Measurements from ENCODE around the gene DENND1B.
A peak's percentile ranks its signal among the peaks of the same experiment; 100 is the strongest.

DENND1B gene

GRCh38 chr1:197633447-197634078, 141.7 kb downstream of the DENND1B start:
- H3K27me3 Mint-ChIP-seq = no peaks in the 10 kb centered on the region
- ATAC-seq (replicated peaks) (no peak), DNase-seq (no peak)
- H3K4me3 Mint-ChIP-seq = no peak overlapping the region
- H3K4me1 Mint-ChIP-seq = peaks cover 0 to 4% of the 10 kb centered on the region in 2 donors
- peaks cover 17 to 28% of the 10 kb centered on the region in 2 donors for H3K36me3 Mint-ChIP-seq
- H3K27ac Mint-ChIP-seq = no peak overlapping the region
- H3K9me3 Mint-ChIP-seq = peaks cover 4 to 8% of the 10 kb centered on the region in 2 donors

- H3K4me3 Mint-ChIP-seq = no peak overlapping the region
- peaks cover 4 to 8% of the 10 kb centered on the region in 2 donors for H3K9me3 Mint-ChIP-seq
- ATAC-seq (replicated peaks) (no peak), DNase-seq (no peak)
- no peak overlapping the region for H3K27ac Mint-ChIP-seq
- peaks cover 21 to 33% of the 10 kb centered on the region in 2 donors for H3K36me3 Mint-ChIP-seq
- peaks cover 0 to 4% of the 10 kb centered on the region in 2 donors for H3K4me1 Mint-ChIP-seq
- no peaks in the 10 kb centered on the region for H3K27me3 Mint-ChIP-seq
Measured at GRCh38 chr1:197632651-197633050, 142.6 kb downstream of the DENND1B start.

DNA sequence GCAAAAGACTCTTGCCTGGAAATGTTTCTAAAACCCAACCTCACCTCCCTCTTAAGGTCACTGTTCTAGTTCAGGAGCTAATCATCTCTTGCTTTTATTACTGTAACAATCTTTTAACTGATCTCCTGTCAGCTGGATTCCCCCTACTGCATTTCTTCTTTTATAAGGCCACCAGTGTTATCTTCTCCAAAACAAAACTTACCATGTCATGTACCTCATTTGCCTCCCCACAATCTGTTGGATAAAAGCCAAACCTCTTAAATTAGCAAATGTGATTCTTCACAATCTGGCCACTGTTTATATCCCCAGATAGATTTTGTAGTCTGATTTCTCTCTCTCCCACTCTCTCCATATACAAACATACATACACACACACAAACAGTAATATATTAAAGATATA, 143.3 kb downstream of the DENND1B start:
- no peak for ATAC-seq (replicated peaks)
- Mint-ChIP-seq H3K27ac (no peak overlapping the region), H3K9me3 (peaks cover 4 to 8% of the 10 kb centered on the region in 2 donors), H3K4me1 (peaks cover 0 to 4% of the 10 kb centered on the region in 2 donors), H3K36me3 (peaks cover 22 to 33% of the 10 kb centered on the region in 2 donors), H3K27me3 (no peaks in the 10 kb centered on the region), H3K4me3 (no peak overlapping the region)
- DNase-seq = no peak

- H3K27me3 Mint-ChIP-seq = no peaks in the 10 kb centered on the region
- DNase-seq = no peak
- peaks cover 4 to 6% of the 10 kb centered on the region in 2 donors for H3K9me3 Mint-ChIP-seq
- no peak for ATAC-seq (replicated peaks)
- H3K27ac Mint-ChIP-seq = no peak overlapping the region
- peaks cover 20 to 28% of the 10 kb centered on the region in 2 donors for H3K36me3 Mint-ChIP-seq
- H3K4me3 Mint-ChIP-seq = no peak overlapping the region
- H3K4me1 Mint-ChIP-seq = no peaks in the 10 kb centered on the region
Measured at GRCh38 chr1:197622371-197622770, 152.9 kb downstream of the DENND1B start.

GRCh38 chr1:197621761-197622160, 153.5 kb downstream of the DENND1B start:
- Mint-ChIP-seq H3K27ac (no peak overlapping the region), H3K27me3 (no peaks in the 10 kb centered on the region), H3K9me3 (peaks cover 4 to 6% of the 10 kb centered on the region in 2 donors), H3K36me3 (peaks cover 20 to 26% of the 10 kb centered on the region in 2 donors), H3K4me3 (no peak overlapping the region), H3K4me1 (no peaks in the 10 kb centered on the region)
- ATAC-seq (replicated peaks) (no peak), DNase-seq (no peak)

DNA sequence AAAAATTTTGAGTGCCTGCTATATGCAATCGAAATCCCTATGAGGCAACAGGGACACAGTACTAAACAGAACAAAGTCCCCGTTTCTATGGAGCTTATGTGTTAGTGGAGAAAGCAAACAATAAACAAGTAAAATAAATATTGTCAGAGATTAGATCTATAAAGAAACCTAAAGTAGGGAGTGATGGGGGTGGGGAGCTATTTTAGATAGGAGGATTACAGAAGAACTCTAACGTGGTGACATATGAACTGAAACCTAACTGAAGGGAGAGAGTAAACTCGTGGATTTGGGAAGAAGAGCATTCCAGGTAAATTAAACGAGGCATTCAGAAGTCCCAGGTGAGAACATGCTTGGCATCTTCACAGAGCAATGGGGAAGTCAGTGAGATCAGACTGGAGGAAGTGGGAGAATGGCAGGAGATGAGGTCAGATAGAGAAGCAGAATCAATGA, 154.5 kb downstream of the DENND1B start:
- Mint-ChIP-seq H3K36me3 (peaks cover 14 to 17% of the 10 kb centered on the region in 2 donors), H3K9me3 (peaks cover 2 to 4% of the 10 kb centered on the region in 2 donors), H3K4me3 (no peak overlapping the region), H3K4me1 (no peaks in the 10 kb centered on the region), H3K27ac (no peak overlapping the region), H3K27me3 (no peaks in the 10 kb centered on the region)
- no peak for ATAC-seq (replicated peaks)
- DNase-seq = no peak

DNA sequence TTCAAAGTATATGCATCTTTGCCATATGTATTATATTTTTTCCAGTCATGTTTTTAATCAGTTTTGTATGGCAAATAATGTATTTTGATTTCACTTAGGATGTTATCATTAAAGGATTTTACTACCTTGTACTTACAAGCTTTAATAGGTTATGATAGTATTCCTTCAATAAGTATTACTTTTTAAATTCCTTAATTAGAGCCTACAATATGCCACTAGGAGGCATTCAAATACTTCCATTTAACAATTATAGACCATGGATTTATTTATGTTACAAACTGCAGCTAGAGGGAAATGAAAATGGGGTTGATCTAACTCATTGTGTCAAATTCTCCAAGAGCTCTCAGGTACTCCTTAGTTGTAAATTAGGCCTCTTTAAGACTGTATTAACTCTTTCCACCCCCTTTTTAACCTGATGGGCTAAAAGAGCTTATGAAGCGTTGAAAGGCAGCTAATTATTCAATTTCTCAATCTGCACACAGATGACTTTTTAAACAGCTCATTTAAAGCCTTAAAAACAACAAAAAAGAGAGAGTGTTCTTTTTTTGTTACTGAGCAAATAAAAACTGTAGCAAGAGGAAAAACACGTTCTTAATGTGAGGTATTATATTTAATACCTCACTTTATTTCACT, 156.2 kb downstream of the DENND1B start:
- ATAC-seq (replicated peaks) (peak; percentile 20 to 31), DNase-seq (no peak)
- Mint-ChIP-seq H3K4me3 (no peak overlapping the region), H3K9me3 (no peaks in the 10 kb centered on the region), H3K27ac (no peak overlapping the region), H3K27me3 (no peaks in the 10 kb centered on the region), H3K4me1 (no peaks in the 10 kb centered on the region), H3K36me3 (peaks cover 2 to 5% of the 10 kb centered on the region in 2 donors)

GRCh38 chr1:197618061-197618460, 157.2 kb downstream of the DENND1B start:
- no peak for DNase-seq
- no peaks in the 10 kb centered on the region for H3K4me1 Mint-ChIP-seq

DNA sequence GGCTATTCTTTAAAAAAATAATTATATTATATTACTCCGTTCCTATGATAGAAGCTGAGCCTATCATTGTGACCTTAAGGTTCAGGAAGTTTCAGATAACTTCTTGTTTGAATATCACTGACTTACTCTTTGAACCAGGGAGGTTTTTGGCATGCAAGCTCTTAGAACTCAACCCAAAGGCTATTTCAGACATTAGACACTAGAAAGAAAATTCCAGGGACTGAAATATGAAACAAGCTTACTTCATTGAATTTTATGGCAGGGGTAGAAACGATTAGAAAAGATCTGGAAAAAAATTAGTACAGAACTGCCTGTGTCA, 159.6 kb downstream of the DENND1B start:
- no peak for ATAC-seq (replicated peaks)
- Mint-ChIP-seq H3K4me3 (no peak overlapping the region), H3K4me1 (no peaks in the 10 kb centered on the region), H3K27me3 (no peaks in the 10 kb centered on the region), H3K27ac (no peak overlapping the region), H3K36me3 (no peaks in the 10 kb centered on the region), H3K9me3 (no peaks in the 10 kb centered on the region)
- no peak for DNase-seq

More at GRCh38 chr1:197618061-197618460, 157.2 kb downstream of the DENND1B start:
- H3K4me3 Mint-ChIP-seq = no peak overlapping the region
- no peaks in the 10 kb centered on the region for H3K27me3 Mint-ChIP-seq
- no peak overlapping the region for H3K27ac Mint-ChIP-seq
- H3K36me3 Mint-ChIP-seq = peaks cover 0 to 3% of the 10 kb centered on the region in 2 donors
- no peaks in the 10 kb centered on the region for H3K9me3 Mint-ChIP-seq
- no peak for ATAC-seq (replicated peaks)

GRCh38 chr1:197614916-197615692, 160.2 kb downstream of the DENND1B start:
- H3K36me3 Mint-ChIP-seq = no peaks in the 10 kb centered on the region
- ATAC-seq (replicated peaks) = peak; percentile 63 to 65

DNA sequence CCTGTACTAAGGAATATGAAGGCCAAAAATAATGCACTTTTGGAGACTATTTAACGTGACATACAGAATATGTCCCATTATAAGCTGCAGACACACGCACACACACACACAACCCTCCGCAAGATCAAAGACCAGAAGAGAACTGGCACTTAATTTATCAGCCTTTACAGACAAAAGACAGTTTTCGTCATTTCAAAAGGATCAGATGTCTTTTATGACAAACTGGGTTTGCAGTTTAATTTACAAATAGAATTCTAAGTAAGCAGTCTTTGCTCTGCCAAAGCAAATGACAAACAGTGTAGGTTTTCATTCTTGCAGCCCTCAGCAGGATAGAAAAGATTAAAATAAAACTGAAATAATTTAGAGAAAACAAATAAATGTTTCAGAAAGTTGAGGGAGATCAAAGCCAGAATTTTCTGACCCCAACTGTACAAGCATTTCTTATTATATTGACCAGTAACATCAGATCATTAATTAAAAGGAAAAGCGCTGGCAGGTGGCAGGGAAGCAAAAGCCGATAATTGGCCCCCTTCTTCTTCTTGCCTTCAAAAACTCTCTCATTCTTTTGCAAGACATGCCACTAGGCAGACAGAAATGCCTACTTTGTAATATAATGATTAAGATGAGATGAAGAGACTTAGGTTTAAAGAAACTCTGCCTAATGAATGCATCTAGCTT, 169.0 kb downstream of the DENND1B start:
- peaks cover 0 to 4% of the 10 kb centered on the region in 2 donors for H3K36me3 Mint-ChIP-seq
- no peaks in the 10 kb centered on the region for H3K9me3 Mint-ChIP-seq
- no peak overlapping the region for H3K4me3 Mint-ChIP-seq
- no peak for ATAC-seq (replicated peaks)
- no peaks in the 10 kb centered on the region for H3K27me3 Mint-ChIP-seq
- no peak overlapping the region for H3K27ac Mint-ChIP-seq
- H3K4me1 Mint-ChIP-seq = no peaks in the 10 kb centered on the region
- DNase-seq = no peak

More at GRCh38 chr1:197614916-197615692, 160.2 kb downstream of the DENND1B start:
- Mint-ChIP-seq H3K4me1 (no peaks in the 10 kb centered on the region), H3K27me3 (no peaks in the 10 kb centered on the region), H3K9me3 (no peaks in the 10 kb centered on the region), H3K4me3 (no peak overlapping the region), H3K27ac (no peak overlapping the region)
- DNase-seq = peak; percentile 5

DNA sequence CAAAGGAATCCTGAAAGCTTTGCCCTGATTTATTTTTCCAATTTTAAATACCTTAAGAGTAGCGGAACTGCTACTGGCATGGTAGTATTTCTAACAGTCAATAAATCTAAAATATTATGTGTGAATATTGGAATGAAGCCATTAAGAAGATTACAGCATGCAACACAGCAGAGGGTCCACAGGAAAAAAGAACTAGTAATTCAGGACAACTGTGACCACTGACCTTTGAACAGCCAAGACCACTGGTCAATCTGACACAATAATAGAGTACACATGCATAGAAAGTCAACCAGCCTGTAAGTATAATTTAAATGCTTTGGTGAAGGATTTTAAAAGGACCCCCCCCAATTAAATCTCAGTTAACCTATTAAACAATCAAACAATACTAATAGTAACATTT, 171.0 kb downstream of the DENND1B start:
- Mint-ChIP-seq H3K27me3 (no peaks in the 10 kb centered on the region), H3K36me3 (peaks cover 0 to 4% of the 10 kb centered on the region in 2 donors), H3K4me3 (no peak overlapping the region), H3K27ac (no peak overlapping the region), H3K4me1 (no peaks in the 10 kb centered on the region), H3K9me3 (no peaks in the 10 kb centered on the region)
- ATAC-seq (replicated peaks) (no peak), DNase-seq (no peak)

DNA sequence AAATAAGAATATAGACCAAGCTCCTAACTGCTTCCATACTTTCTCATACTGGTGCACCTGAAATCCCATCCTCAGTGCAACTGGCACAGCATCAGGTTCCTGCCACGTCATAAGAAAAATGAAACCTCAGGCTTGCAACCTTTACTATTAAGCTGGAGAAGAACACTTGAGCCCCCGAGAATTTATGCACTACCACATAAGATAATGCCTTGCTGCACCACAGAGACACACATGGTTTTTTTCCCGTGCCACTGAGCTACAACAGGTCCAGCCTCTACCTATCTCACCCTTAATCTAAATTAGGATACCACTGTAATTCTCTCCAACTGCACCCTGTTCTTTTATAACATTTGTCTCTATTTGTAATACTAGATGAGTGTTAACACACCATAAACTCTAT, 174.5 kb downstream of the DENND1B start:
- Mint-ChIP-seq H3K4me1 (no peaks in the 10 kb centered on the region), H3K27ac (no peak overlapping the region), H3K9me3 (no peaks in the 10 kb centered on the region), H3K4me3 (no peak overlapping the region), H3K27me3 (no peaks in the 10 kb centered on the region), H3K36me3 (no peaks in the 10 kb centered on the region)
- ATAC-seq (replicated peaks) (no peak), DNase-seq (no peak)

DNA sequence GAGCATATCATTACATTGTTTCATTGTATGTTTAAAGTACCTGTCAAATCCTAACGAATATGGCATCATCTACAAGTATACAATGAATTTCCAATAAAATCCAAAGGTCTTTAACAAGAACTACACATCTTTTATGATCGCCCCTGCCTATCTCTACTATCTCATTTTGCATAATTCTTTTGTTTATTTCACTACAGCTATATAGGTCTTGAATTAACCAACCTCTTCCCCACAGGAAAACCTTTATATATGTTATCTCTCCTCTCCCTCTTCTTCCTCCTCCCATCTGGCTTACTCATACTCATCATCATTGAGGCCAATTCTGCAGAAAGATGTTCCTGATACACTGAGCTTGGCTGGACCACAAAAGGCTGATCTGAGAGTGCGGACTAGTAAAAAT, 175.5 kb downstream of the DENND1B start:
- no peaks in the 10 kb centered on the region for H3K36me3 Mint-ChIP-seq

More for the DNA sequence above, 175.5 kb downstream of the DENND1B start:
- no peak for DNase-seq
- no peak for ATAC-seq (replicated peaks)
- H3K4me3 Mint-ChIP-seq = no peak overlapping the region
- H3K27me3 Mint-ChIP-seq = no peaks in the 10 kb centered on the region
- H3K4me1 Mint-ChIP-seq = no peaks in the 10 kb centered on the region
- H3K9me3 Mint-ChIP-seq = no peaks in the 10 kb centered on the region
- H3K27ac Mint-ChIP-seq = no peak overlapping the region

Data from stimulated activated naive B cell treated with anti-CD40 and anti-IgM and Interleukin-4, amounts not matched to agents 10 μg/mL and 1 μg/mL and 100 μg/mL, for 72 hours (primary cell).